NCI-H1417 (cell line): ENCODE results near the gene LONRF3.

Source experiments
- DNase-seq, 3 experiments: peaks; one replicate each; lab custom pipeline; 2025; lab: John Stamatoyannopoulos, UW

The LONRF3 gene

DNA sequence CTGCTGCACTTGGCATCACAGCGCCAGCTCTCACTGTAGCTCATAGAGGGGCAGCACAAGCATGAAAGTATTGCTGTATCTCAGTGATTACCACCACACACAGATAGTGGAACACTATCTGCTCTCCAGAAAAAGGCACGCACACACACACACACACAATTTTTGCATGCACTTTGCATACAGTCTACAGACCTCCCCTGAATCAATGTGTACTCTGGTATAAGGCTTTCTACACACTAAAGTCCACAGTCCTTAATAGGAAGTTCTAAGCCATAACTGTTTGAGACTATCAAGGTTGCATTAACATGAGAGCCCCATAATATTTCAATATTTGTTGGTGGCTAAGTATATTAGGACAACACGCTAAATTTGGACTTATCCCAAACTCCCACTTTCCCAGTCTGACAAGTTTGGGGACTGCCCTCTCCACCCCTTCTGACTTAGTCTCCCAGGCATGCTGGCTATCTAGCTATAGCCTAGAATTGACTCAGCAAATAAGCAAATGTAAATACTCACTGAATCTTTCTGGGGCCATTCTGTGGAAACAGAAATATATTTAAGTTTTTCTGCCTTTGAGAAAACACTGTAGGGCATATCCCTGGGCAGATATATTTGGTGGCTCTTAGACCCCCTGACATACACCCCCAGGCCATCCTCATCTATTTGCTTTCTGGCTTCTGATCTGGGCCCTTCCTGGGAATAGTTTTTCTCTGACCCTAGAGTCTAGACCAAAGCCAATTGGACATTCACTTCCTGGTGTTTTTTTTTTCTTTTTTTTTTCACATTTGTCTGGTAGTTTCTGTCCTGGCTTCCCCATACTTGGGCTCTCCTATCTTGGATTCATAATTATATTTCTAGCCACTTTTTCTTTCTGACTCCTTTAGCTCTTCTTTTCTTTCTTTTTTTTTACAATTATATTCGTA lies 62.0 kb downstream of the LONRF3 start:
- no peak for DNase-seq

DNA sequence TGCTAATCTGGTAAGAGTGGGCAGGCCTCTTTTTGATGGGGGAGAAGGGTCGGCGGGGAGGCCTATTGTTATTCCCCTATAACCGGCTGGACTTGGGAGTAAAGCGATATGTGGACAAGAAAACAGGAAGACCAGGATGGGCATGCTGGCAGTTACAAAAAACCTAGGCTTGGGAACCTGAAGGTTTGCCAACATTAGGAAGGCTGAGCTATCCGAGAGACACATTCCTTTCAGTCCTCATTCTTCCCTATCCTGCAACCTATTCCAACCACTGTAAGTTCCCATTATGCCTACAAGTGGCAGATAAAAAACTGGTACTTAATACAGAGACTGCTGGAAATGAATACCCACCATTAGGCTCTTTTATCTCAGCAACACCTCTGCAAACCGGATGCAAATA lies 66.0 kb downstream of the LONRF3 start:
- DNase-seq, result no peak

GRCh38 chrX:119041175-119041574 lies 66.8 kb downstream of the LONRF3 start:
- no peak for DNase-seq

GRCh38 chrX:119042040-119042439 lies 67.6 kb downstream of the LONRF3 start:
- DNase-seq, result no peak

- DNase-seq, result no peak
These were observed 68.6 kb downstream of the LONRF3 start for GRCh38 chrX:119042996-119043395.

DNA sequence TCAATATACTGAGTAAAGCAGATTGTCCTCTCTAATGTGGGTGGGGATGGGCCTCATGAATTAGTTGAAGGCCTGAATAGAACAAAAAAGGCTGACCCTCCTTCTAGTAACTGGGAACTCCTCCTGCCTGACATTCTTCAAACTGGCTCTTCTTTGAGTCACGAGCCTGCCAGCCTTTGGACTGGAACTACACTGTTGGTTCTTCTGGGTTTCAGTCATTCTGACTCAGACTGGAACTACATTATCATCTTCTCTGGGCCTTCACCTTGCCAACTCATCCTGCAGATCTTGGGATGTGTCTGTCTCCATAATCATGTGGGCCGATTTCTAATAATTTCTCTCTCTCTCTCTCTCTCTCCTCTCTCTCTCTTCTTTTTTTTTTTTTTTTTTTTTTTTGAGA lies 71.5 kb downstream of the LONRF3 start:
- DNase-seq, result no peak

- no peak for DNase-seq
These were observed 81.3 kb downstream of the LONRF3 start for GRCh38 chrX:119055687-119056086.

GRCh38 chrX:119062750-119063374 lies 88.4 kb downstream of the LONRF3 start:
- DNase-seq, result peak in 2 of 3 experiments; percentile 30

GRCh38 chrX:119063428-119063827 lies 89.0 kb downstream of the LONRF3 start:
- no peak for DNase-seq

- DNase-seq, result peak; percentile 34 to 73 (median 38)
These were observed 92.8 kb downstream of the LONRF3 start for GRCh38 chrX:119067023-119067739.
